ENCODE measurements around the gene TENM3. TPM values are rescaled to one million over a fixed set of nuclear protein-coding genes. Genes with fewer than 3 reads are reported as not detected.

The TENM3 gene
- total RNA-seq, 1 experiment from 2014 or later = 71.0 TPM

GRCh38 chr4:182264139-182264752 lies 21.0 kb downstream of the TENM3 start:
- Mint-ChIP-seq H3K36me3 (peaks cover 44% of the 10 kb centered on the region), H3K27me3 (ENCODE audit: low read depth) (no peaks in the 10 kb centered on the region), H3K9me3 (peaks cover 28% of the 10 kb centered on the region), H3K4me1 (peaks cover 25% of the 10 kb centered on the region), H3K27ac (peak overlapping the region; percentile 64; the same call in 1 of the 2 replicates), H3K4me3 (no peak overlapping the region)
- no peak for TF ChIP-seq JUN (CRISPR knock-in tag; IDR thresholded peaks at IDR 0.05)
- no peak for TF ChIP-seq ZNF121 (CRISPR knock-in tag; IDR thresholded peaks at IDR 0.05)
- no peak for TF ChIP-seq FOXP1 (CRISPR knock-in tag; IDR thresholded peaks at IDR 0.05; ENCODE audit: borderline replicate concordance)
- no peak for TF ChIP-seq ZNF232 (CRISPR knock-in tag; IDR thresholded peaks at IDR 0.05)
- no peak for TF ChIP-seq USF1 (CRISPR knock-in tag; IDR thresholded peaks at IDR 0.05)
- no peak for TF ChIP-seq TP53 (CRISPR knock-in tag; IDR thresholded peaks at IDR 0.05)
- no peak for TF ChIP-seq ETV6 (CRISPR knock-in tag; IDR thresholded peaks at IDR 0.05)
- no peak for TF ChIP-seq SP1 (CRISPR knock-in tag; conservative IDR thresholded peaks at IDR 0.05)
- no peak for TF ChIP-seq ZNF396 (CRISPR knock-in tag; IDR thresholded peaks at IDR 0.05; ENCODE audit: borderline replicate concordance)
- TF ChIP-seq GABPB1 (CRISPR knock-in tag; IDR thresholded peaks at IDR 0.05) = no peak
- no peak for TF ChIP-seq MYBL2 (CRISPR knock-in tag; IDR thresholded peaks at IDR 0.05)
- TF ChIP-seq HMGXB4 (CRISPR knock-in tag; IDR thresholded peaks at IDR 0.05) = no peak
- no peak for TF ChIP-seq CREM (CRISPR knock-in tag; IDR thresholded peaks at IDR 0.05)
- TF ChIP-seq SOX15 (CRISPR knock-in tag; IDR thresholded peaks at IDR 0.05) = no peak
- no peak for TF ChIP-seq ZNF416 (CRISPR knock-in tag; IDR thresholded peaks at IDR 0.05)
- TF ChIP-seq ATF6 (CRISPR knock-in tag; IDR thresholded peaks at IDR 0.05) = no peak
- no peak for TF ChIP-seq NR3C1 (CRISPR knock-in tag; conservative IDR thresholded peaks at IDR 0.05; ENCODE audit: low read depth)
- no peak for TF ChIP-seq ERG (CRISPR knock-in tag; IDR thresholded peaks at IDR 0.05)
- DNase-seq (ENCODE audit: low spot score) (no peak), ATAC-seq (no peak)
- ChIA-PET CTCF (interaction anchor here (1.1 to 1.6 kb wide), 2 partner anchors 26 to 119 kb away, joined by 3 to 4 read pairs; no protein-coding TSS in a partner anchor), POLR2A (no interaction called here)

GRCh38 chr4:182265881-182266280 lies 22.7 kb downstream of the TENM3 start:
- ChIA-PET CTCF (interaction anchor here (1.6 kb wide), 1 partner anchor 121 kb away, joined by 4 read pairs; no protein-coding TSS in a partner anchor), POLR2A (no interaction called here)
- ATAC-seq = no peak
- peaks cover 39% of the 10 kb centered on the region for H3K4me1 Mint-ChIP-seq
- H3K9me3 Mint-ChIP-seq = peaks cover 21% of the 10 kb centered on the region
- no peak for TF ChIP-seq TEAD4 (CRISPR knock-in tag; IDR thresholded peaks at IDR 0.05)
- TF ChIP-seq ELF4 (CRISPR knock-in tag; IDR thresholded peaks at IDR 0.05; ENCODE audit: low read depth) = no peak
- TF ChIP-seq ZNF425 (CRISPR knock-in tag; conservative IDR thresholded peaks at IDR 0.05) = no peak
- TF ChIP-seq CBFB (CRISPR knock-in tag; IDR thresholded peaks at IDR 0.05; ENCODE audit: low read depth) = no peak
- no peak for TF ChIP-seq ZBTB21 (CRISPR knock-in tag; IDR thresholded peaks at IDR 0.05; ENCODE audit: borderline replicate concordance)
- TF ChIP-seq FOXP1 (CRISPR knock-in tag; IDR thresholded peaks at IDR 0.05; ENCODE audit: borderline replicate concordance) = no peak
- TF ChIP-seq ESRRA (CRISPR knock-in tag; IDR thresholded peaks at IDR 0.05; ENCODE audit: borderline replicate concordance) = no peak
- TF ChIP-seq RELA (CRISPR knock-in tag; IDR thresholded peaks at IDR 0.05; ENCODE audit: borderline replicate concordance) = no peak
- TF ChIP-seq ERG (CRISPR knock-in tag; IDR thresholded peaks at IDR 0.05) = no peak
- TF ChIP-seq JUN (CRISPR knock-in tag; IDR thresholded peaks at IDR 0.05) = no peak
- no peaks in the 10 kb centered on the region for H3K27me3 Mint-ChIP-seq (ENCODE audit: low read depth)
- DNase-seq (ENCODE audit: low spot score) = peak; percentile 31
- H3K27ac Mint-ChIP-seq = no peak overlapping the region
- H3K4me3 Mint-ChIP-seq = no peak overlapping the region
- peaks cover 38% of the 10 kb centered on the region for H3K36me3 Mint-ChIP-seq
